Neuronal stem cell (in vitro differentiated cells): Measurements from ENCODE around the gene STOX2.

Source experiments
- DNase-seq: peaks from one replicate; pipeline ENCODE4 v3.0.0-alpha.2; 2013; ENCODE audit warnings: low spot score
- H2AFZ ChIP-seq: one replicate; pipeline ENCODE4 v1.6.1; 2013; ENCODE audit warnings: mild to moderate bottlenecking, low read length, inconsistent platforms
- H2AK5ac ChIP-seq: 2 replicates; pipeline ENCODE4 v1.6.1; 2013; ENCODE audit warnings: low read depth, mild to moderate bottlenecking, inconsistent platforms, low read length, moderate library complexity, mixed read lengths
- H2BK120ac ChIP-seq: 2 replicates; pipeline ENCODE4 v1.6.1; 2013; ENCODE audit warnings: low read depth, mild to moderate bottlenecking, inconsistent platforms, low read length, moderate library complexity, mixed read lengths
- H2BK12ac ChIP-seq: one replicate; pipeline ENCODE4 v1.6.1; 2013; ENCODE audit warnings: low read length, inconsistent platforms
- H2BK15ac ChIP-seq: 2 replicates; pipeline ENCODE4 v1.6.1; 2013; ENCODE audit warnings: mild to moderate bottlenecking, low read length, inconsistent platforms, mixed read lengths
- H2BK5ac ChIP-seq: one replicate; pipeline ENCODE4 v1.6.1; 2013; ENCODE audit warnings: inconsistent platforms, mild to moderate bottlenecking, low read length, moderate library complexity
- H3K14ac ChIP-seq: one replicate; pipeline ENCODE4 v1.6.1; 2013; ENCODE audit warnings: low read length, inconsistent platforms
- H3K18ac ChIP-seq: 2 replicates; pipeline ENCODE4 v1.6.1; 2013; ENCODE audit warnings: low read length, inconsistent platforms
- H3K23ac ChIP-seq: 2 replicates; pipeline ENCODE4 v1.6.1; 2013; ENCODE audit warnings: low read depth, mild to moderate bottlenecking, mixed read lengths, low read length, inconsistent platforms; ENCODE audit not compliant: poor library complexity
- H3K27ac ChIP-seq: replicated peaks from 3 replicates; pipeline ENCODE4 v1.5.1; 2013; ENCODE audit warnings: low read length, inconsistent platforms
- H3K27me3 ChIP-seq, 3 experiments: 2 replicates each; pipeline ENCODE4 v1.6.1; 2013; ENCODE audit warnings: low read length in 3 of 3, mild to moderate bottlenecking in 2 of 3, inconsistent platforms in 1 of 3, low read depth in 1 of 3, mixed read lengths in 1 of 3, moderate library complexity in 1 of 3; ENCODE audit not compliant: control insufficient read depth in 3 of 3, insufficient read depth in 3 of 3
- H3K36me3 ChIP-seq, 2 donors: replicated peaks in 1 of 2; 2 replicates each; pipeline ENCODE4 v1.6.1; 2013; ENCODE audit warnings: low read length in 2 of 2; ENCODE audit not compliant: control insufficient read depth in 2 of 2, insufficient read depth in 2 of 2
- H3K4ac ChIP-seq: 2 replicates; pipeline ENCODE4 v1.6.1; 2013; ENCODE audit warnings: inconsistent platforms, mild to moderate bottlenecking, low read length, moderate library complexity
- H3K4me1 ChIP-seq, 2 donors: 1 replicate in 1 of 2; 2 replicates in 1 of 2; pipeline ENCODE4 v1.6.1; 2013; ENCODE audit warnings: low read length in 2 of 2, low read depth in 1 of 2; ENCODE audit not compliant: control insufficient read depth in 2 of 2, insufficient read depth in 1 of 2
- H3K4me2 ChIP-seq: one replicate; pipeline ENCODE4 v1.6.1; 2013; ENCODE audit warnings: mild to moderate bottlenecking, low read length, inconsistent platforms; ENCODE audit not compliant: insufficient read depth, poor library complexity, severe bottlenecking
- H3K4me3 ChIP-seq, 2 donors: 2 replicates each; pipeline ENCODE4 v1.5.1; 2013; ENCODE audit warnings: low read length in 2 of 2, mild to moderate bottlenecking in 2 of 2, inconsistent platforms in 1 of 2, moderate library complexity in 1 of 2
- H3K79me1 ChIP-seq: one replicate; pipeline ENCODE4 v1.6.1; 2013; ENCODE audit warnings: low read depth, mild to moderate bottlenecking, inconsistent platforms, low read length, moderate library complexity
- H3K9ac ChIP-seq: one replicate; pipeline ENCODE4 v1.6.1; 2013; ENCODE audit warnings: mild to moderate bottlenecking, low read depth, low read length, inconsistent platforms; ENCODE audit not compliant: poor library complexity
- H3K9me3 ChIP-seq, 2 donors: replicated peaks in 1 of 2; 2 replicates each; pipeline versions ENCODE3 to v1.6.1; 2013; ENCODE audit warnings: low read length in 2 of 2, mild to moderate bottlenecking in 2 of 2, inconsistent platforms in 1 of 2, low read depth in 1 of 2, mixed read lengths in 1 of 2, moderate library complexity in 1 of 2; ENCODE audit not compliant: control insufficient read depth in 2 of 2, insufficient read depth in 1 of 2
- H4K8ac ChIP-seq: one replicate; pipeline ENCODE4 v1.6.1; 2013; ENCODE audit warnings: low read depth, mild to moderate bottlenecking, inconsistent platforms, low read length, moderate library complexity
- H4K91ac ChIP-seq: one replicate; pipeline ENCODE4 v1.6.1; 2013; ENCODE audit warnings: low read length, low read depth, mild to moderate bottlenecking, inconsistent platforms; ENCODE audit not compliant: poor library complexity
- WGBS, 2 donors: extraction: QIAGEN DNeasy Blood & Tissue Kit; methylation state at CpG; one replicate each; pipeline ENCODE4 v1.1.7; 2013; ENCODE audit warnings: missing lambda C conversion rate in 2 of 2, mixed read lengths in 1 of 2; ENCODE audit not compliant: insufficient read length in 2 of 2, insufficient replicate concordance in 1 of 2; ENCODE audit errors: extremely low coverage in 2 of 2; 5-methylcytosine and 5-hydroxymethylcytosine counted together

The STOX2 gene

DNA sequence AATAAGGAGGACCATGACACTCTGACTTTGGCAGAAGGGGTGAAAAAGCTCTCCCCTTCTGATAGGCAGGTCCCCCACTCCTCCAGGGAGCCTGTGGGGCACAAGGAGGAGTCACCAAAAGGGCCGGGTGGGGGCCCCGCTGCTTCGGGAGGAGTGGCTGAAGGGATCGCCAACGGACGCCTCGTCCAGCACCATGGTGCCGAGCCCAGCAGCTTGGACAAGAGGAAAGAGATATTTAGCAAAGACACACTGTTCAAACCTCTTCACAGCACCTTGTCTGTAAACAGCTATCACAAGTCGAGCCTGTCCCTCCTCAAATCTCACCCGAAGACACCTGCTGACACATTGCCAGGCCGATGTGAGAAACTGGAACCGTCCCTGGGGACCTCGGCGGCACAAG lies 105.6 kb downstream of the STOX2 start:
- H2BK5ac ChIP-seq = no peak overlapping the region
- H3K4me1 ChIP-seq = peaks cover 0 to 7% of the 10 kb centered on the region in 2 donors
- no peaks in the 10 kb centered on the region for H3K79me1 ChIP-seq
- no peak overlapping the region for H4K91ac ChIP-seq
- H4K8ac ChIP-seq = no peak overlapping the region
- H2AK5ac ChIP-seq = no peak overlapping the region
- no peak overlapping the region for H3K4me2 ChIP-seq
- H3K23ac ChIP-seq = no peak overlapping the region
- no peak overlapping the region for H2AFZ ChIP-seq
- no peak for DNase-seq
- no peak overlapping the region for H2BK120ac ChIP-seq
- no peak overlapping the region for H3K27ac ChIP-seq
- no peak overlapping the region for H3K4ac ChIP-seq
- H3K27me3 ChIP-seq = peaks cover 0 to 2% (median 0%) of the 10 kb centered on the region in 3 experiments
- no peak overlapping the region for H2BK15ac ChIP-seq
- no CpG with 5 or more reads among the region's 14 CpGs for WGBS, 2 donors
- H3K18ac ChIP-seq = no peak overlapping the region
- H3K9me3 ChIP-seq = peaks cover 7 to 28% of the 10 kb centered on the region in 2 donors
- H3K14ac ChIP-seq = no peak overlapping the region
- peaks cover 21 to 81% of the 10 kb centered on the region in 2 donors for H3K36me3 ChIP-seq
- H3K9ac ChIP-seq = no peak overlapping the region
- H2BK12ac ChIP-seq = no peak overlapping the region
- no peak overlapping the region for H3K4me3 ChIP-seq

DNA sequence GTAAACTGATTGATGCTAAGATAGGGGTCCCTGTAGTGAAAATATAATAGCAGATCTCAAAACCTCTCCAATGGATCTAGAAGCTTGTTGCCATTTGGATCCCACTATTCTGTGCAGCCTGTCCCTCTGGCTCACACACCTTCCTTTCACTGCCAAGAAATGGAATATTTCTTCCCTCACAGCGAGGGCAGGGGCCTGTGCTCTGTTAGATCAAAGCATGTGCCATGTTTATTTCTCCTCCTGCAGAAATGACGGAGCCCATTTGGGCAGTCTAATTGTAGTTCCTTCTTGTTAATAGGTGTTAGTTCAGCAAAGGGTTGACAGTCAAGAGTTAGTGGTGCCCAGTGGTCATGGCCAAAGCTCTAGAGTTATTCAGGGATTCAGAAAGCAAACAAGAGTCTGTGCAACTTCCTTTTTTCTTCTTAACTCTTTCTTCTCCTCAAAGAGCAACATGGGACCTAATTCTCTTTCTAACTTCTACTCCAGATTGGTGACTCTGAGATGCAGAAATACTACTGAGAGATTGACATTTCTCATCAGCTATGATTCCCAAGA lies 106.8 kb downstream of the STOX2 start:
- no peak overlapping the region for H2BK120ac ChIP-seq
- no peak overlapping the region for H3K4me3 ChIP-seq
- no peak overlapping the region for H3K27ac ChIP-seq
- no peak overlapping the region for H2AK5ac ChIP-seq
- no CpG with 5 or more reads among the region's 2 CpGs for WGBS, 2 donors
- no peak overlapping the region for H3K23ac ChIP-seq
- H2BK12ac ChIP-seq = no peak overlapping the region
- H4K8ac ChIP-seq = no peak overlapping the region
- no peak overlapping the region for H2AFZ ChIP-seq
- H3K9me3 ChIP-seq = peaks cover 5 to 24% of the 10 kb centered on the region in 2 donors
- no peak overlapping the region for H3K9ac ChIP-seq
- H2BK5ac ChIP-seq = no peak overlapping the region
- no peak overlapping the region for H2BK15ac ChIP-seq
- no peak overlapping the region for H3K14ac ChIP-seq
- H3K79me1 ChIP-seq = no peaks in the 10 kb centered on the region
- H3K36me3 ChIP-seq = peaks cover 21 to 81% of the 10 kb centered on the region in 2 donors
- no peak overlapping the region for H3K4ac ChIP-seq
- DNase-seq = no peak
- H3K27me3 ChIP-seq = no peaks in the 10 kb centered on the region
- no peak overlapping the region for H4K91ac ChIP-seq
- peaks cover 0 to 7% of the 10 kb centered on the region in 2 donors for H3K4me1 ChIP-seq
- H3K4me2 ChIP-seq = no peak overlapping the region
- no peak overlapping the region for H3K18ac ChIP-seq

DNA sequence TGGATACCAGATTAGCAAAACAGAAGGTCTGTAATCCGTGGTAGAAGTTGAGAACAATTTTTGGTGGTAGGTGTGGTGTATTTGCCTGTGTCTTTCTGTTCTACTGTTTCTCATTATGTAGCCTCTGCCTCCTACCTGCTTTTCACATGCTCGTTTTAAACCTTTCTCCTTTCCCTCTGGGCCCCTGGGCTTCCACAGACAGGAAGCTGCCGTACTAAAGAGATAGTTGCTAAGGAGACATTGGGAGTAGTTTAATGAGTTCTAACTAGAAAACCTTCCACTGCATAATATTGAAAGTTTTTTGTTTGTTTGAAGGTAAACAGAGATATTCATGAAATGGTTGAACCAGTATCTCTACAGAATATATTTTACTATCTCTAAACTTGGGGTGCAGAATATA lies 107.8 kb downstream of the STOX2 start:
- H3K36me3 ChIP-seq = peaks cover 23 to 81% of the 10 kb centered on the region in 2 donors
- no peak overlapping the region for H3K27ac ChIP-seq

DNA sequence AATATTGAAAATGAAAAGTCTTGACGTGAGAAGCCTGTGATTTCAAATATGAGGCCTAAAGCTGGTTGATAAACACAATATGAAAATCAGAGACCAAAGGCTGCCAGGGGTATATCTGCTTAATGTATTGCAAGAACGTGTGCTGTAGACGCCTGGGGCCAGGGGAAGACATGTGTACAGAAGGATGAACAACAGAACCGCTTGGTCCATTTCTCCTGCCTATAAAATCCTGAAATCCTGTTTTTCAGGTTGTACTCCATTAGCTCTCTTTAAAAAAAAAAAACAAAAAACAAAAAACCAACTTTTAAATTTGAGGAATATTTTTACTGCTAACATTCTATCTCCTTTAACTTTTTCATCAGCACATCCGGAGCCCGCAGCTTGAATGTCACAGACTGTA lies 109.2 kb downstream of the STOX2 start:
- peaks cover 20 to 81% of the 10 kb centered on the region in 2 donors for H3K36me3 ChIP-seq
- no peak overlapping the region for H4K8ac ChIP-seq
- no CpG with 5 or more reads among the region's 6 CpGs for WGBS, 2 donors
- no peak overlapping the region for H3K4me2 ChIP-seq
- H2AK5ac ChIP-seq = no peak overlapping the region
- H3K4me1 ChIP-seq = peaks cover 0 to 7% of the 10 kb centered on the region in 2 donors
- H3K9ac ChIP-seq = no peak overlapping the region
- peaks cover 5 to 19% of the 10 kb centered on the region in 2 donors for H3K9me3 ChIP-seq
- no peak overlapping the region for H3K14ac ChIP-seq
- no peak overlapping the region for H2AFZ ChIP-seq
- H2BK15ac ChIP-seq = no peak overlapping the region
- H3K23ac ChIP-seq = no peak overlapping the region
- H3K4ac ChIP-seq = no peak overlapping the region
- H3K27me3 ChIP-seq = no peaks in the 10 kb centered on the region
- no peak overlapping the region for H2BK120ac ChIP-seq
- no peaks in the 10 kb centered on the region for H3K79me1 ChIP-seq
- no peak overlapping the region for H2BK12ac ChIP-seq
- no peak overlapping the region for H3K18ac ChIP-seq
- no peak overlapping the region for H3K27ac ChIP-seq
- DNase-seq = no peak
- no peak overlapping the region for H2BK5ac ChIP-seq
- no peak overlapping the region for H3K4me3 ChIP-seq
- no peak overlapping the region for H4K91ac ChIP-seq

More for the DNA sequence above, 107.8 kb downstream of the STOX2 start:
- no peak overlapping the region for H4K91ac ChIP-seq
- H3K14ac ChIP-seq = no peak overlapping the region
- H3K79me1 ChIP-seq = no peaks in the 10 kb centered on the region
- no peak overlapping the region for H2BK15ac ChIP-seq
- H3K23ac ChIP-seq = no peak overlapping the region
- H3K4me2 ChIP-seq = no peak overlapping the region
- WGBS, 2 donors = no CpG with 5 or more reads among the region's 3 CpGs
- no peak overlapping the region for H2AK5ac ChIP-seq
- peaks cover 0 to 7% of the 10 kb centered on the region in 2 donors for H3K4me1 ChIP-seq
- H3K9ac ChIP-seq = no peak overlapping the region
- H3K4me3 ChIP-seq = no peak overlapping the region
- peaks cover 5 to 22% of the 10 kb centered on the region in 2 donors for H3K9me3 ChIP-seq
- no peak overlapping the region for H2BK5ac ChIP-seq
- no peak for DNase-seq
- no peak overlapping the region for H2BK12ac ChIP-seq
- no peak overlapping the region for H3K18ac ChIP-seq
- no peak overlapping the region for H4K8ac ChIP-seq
- no peaks in the 10 kb centered on the region for H3K27me3 ChIP-seq
- H2BK120ac ChIP-seq = no peak overlapping the region
- no peak overlapping the region for H2AFZ ChIP-seq
- H3K4ac ChIP-seq = no peak overlapping the region
